Esophagus squamous epithelium (tissue), 4 donors: ENCODE measurements around the gene COX8A.

Experiments
- POLR2A ChIP-seq, 4 donors: fragments of 450-650 bp; IDR thresholded peaks; one replicate each; pipeline ENCODE4 v1.6.1; 2017; ENCODE audit warnings: antibody characterized with exemption in 4 of 4, mild to moderate bottlenecking in 4 of 4, moderate library complexity in 3 of 4
- TF ChIP-seq, protein P1 (sequence below), 6 experiments: fragments of 450-650 bp in 4 of 6; fragments of 200-600 bp in 2 of 6; sonication (generic) in 2 of 6; IDR thresholded peaks; one replicate each; pipeline ENCODE4 v1.5.1; 2016 to 2019; ENCODE audit warnings: antibody characterized with exemption in 6 of 6, mild to moderate bottlenecking in 4 of 6, moderate library complexity in 4 of 6

DNA sequence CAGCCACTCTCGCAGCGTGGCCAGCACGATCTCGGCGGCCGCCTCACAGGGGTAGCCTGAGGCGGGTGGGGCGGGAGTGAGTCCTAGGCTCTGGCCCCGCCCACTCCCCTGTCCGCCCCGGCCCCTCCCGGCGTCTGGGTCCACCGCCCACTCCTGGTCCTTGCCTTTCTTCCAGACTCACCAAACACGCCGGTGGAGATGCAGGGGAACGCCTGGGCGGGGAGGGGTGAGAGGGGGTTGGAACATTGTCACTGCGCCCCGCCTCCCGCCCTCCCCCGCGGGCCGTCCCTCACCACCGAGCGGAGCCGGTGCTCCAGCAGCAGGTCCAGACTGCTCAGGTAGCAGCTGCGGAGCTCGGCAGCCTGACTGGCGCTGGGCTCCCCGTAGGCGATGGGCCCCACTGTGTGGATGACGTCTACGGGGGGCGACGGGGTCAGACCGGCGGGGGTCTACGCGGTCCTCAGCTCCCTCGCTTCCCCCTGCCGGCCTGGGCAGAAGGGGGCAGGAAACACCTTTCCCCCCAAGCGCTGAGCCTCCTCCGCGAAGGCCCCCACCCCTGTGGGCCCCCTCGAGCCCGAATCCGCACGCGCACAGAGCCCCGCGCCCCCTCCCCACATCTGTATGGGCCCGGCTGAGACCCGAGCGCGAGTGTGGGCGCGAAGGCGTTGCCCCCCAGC is 25.1 kb downstream of the COX8A start:
- TF ChIP-seq, protein P1, sequence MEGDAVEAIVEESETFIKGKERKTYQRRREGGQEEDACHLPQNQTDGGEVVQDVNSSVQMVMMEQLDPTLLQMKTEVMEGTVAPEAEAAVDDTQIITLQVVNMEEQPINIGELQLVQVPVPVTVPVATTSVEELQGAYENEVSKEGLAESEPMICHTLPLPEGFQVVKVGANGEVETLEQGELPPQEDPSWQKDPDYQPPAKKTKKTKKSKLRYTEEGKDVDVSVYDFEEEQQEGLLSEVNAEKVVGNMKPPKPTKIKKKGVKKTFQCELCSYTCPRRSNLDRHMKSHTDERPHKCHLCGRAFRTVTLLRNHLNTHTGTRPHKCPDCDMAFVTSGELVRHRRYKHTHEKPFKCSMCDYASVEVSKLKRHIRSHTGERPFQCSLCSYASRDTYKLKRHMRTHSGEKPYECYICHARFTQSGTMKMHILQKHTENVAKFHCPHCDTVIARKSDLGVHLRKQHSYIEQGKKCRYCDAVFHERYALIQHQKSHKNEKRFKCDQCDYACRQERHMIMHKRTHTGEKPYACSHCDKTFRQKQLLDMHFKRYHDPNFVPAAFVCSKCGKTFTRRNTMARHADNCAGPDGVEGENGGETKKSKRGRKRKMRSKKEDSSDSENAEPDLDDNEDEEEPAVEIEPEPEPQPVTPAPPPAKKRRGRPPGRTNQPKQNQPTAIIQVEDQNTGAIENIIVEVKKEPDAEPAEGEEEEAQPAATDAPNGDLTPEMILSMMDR (IDR thresholded peaks at IDR 0.05), result no peak
- no peak for TF ChIP-seq POLR2A (IDR thresholded peaks at IDR 0.05)
